SK-N-SH treated with all-trans-retinoic acid at 6 μM for 48 hours (cell line): ENCODE measurements around the gene ERFE.

Experiments used
- ATAC-seq: fragments of 200-7000 bp; cut with Tn5 transposase; 3 replicates; pipeline ENCODE4 v1.9.1; 2020; ENCODE audit warnings: mild to moderate bottlenecking, moderate library complexity
- BACH2 ChIP-seq: fragments of 250-450 bp; sonication (Bioruptor Pico); IDR thresholded peaks from 2 replicates; pipeline ENCODE4 v1.9.0; 2021; ENCODE audit warnings: mild to moderate bottlenecking, borderline replicate concordance
- CSDC2 ChIP-seq: fragments of 250-450 bp; sonication (Bioruptor Pico); IDR thresholded peaks from 2 replicates; pipeline ENCODE4 v1.5.0; 2020; ENCODE audit warnings: mild to moderate bottlenecking, moderate library complexity
- ESRRG ChIP-seq: fragments of 250-450 bp; sonication (Bioruptor Pico); IDR thresholded peaks from 2 replicates; pipeline ENCODE4 v1.6.1; 2021; ENCODE audit warnings: mild to moderate bottlenecking
- GLIS3 ChIP-seq: fragments of 250-450 bp; sonication (Bioruptor Pico); IDR thresholded peaks from 2 replicates; pipeline ENCODE4 v1.5.0; 2020; ENCODE audit warnings: mild to moderate bottlenecking, moderate library complexity
- ISL1 ChIP-seq: fragments of 250-450 bp; sonication (Bioruptor Pico); IDR thresholded peaks from 2 replicates; pipeline ENCODE4 v2.1.2; 2022; ENCODE audit warnings: mild to moderate bottlenecking, moderate library complexity
- OSR1 ChIP-seq: fragments of 250-450 bp; sonication (Bioruptor Pico); IDR thresholded peaks from 2 replicates; pipeline ENCODE4 v1.8.0; 2022; ENCODE audit warnings: moderate library complexity, mild to moderate bottlenecking, inconsistent platforms
- PPARA ChIP-seq: fragments of 250-450 bp; sonication (Bioruptor Pico); IDR thresholded peaks from 2 replicates; pipeline ENCODE4 v1.5.0; 2020; ENCODE audit warnings: mild to moderate bottlenecking, borderline replicate concordance
- RARB ChIP-seq: fragments of 250-450 bp; sonication (Bioruptor Pico); IDR thresholded peaks from 2 replicates; pipeline ENCODE4 v1.8.0; 2021; ENCODE audit warnings: mild to moderate bottlenecking, moderate library complexity
- SNAI2 ChIP-seq: fragments of 250-450 bp; sonication (Bioruptor Pico); IDR thresholded peaks from 2 replicates; pipeline ENCODE4 v1.5.0; 2020; ENCODE audit warnings: mild to moderate bottlenecking, moderate library complexity
- TCF4 ChIP-seq: fragments of 250-450 bp; sonication (Bioruptor Pico); IDR thresholded peaks from 2 replicates; pipeline ENCODE4 v1.8.0; 2021; ENCODE audit warnings: mild to moderate bottlenecking, moderate library complexity, borderline replicate concordance
- ZC3H10 ChIP-seq: fragments of 250-450 bp; sonication (Bioruptor Pico); IDR thresholded peaks from 2 replicates; pipeline ENCODE4 v1.5.1; 2021; ENCODE audit warnings: mild to moderate bottlenecking, moderate library complexity
- ZFP3 ChIP-seq: fragments of 250-450 bp; sonication (Bioruptor Pico); IDR thresholded peaks from 2 replicates; pipeline ENCODE4 v1.5.0; 2020; ENCODE audit warnings: mild to moderate bottlenecking, moderate library complexity
- ZFP30 ChIP-seq: fragments of 450-650 bp; formaldehyde crosslinking; IDR thresholded peaks from 2 replicates; pipeline ENCODE4 v1.5.0; 2022; ENCODE audit warnings: mild to moderate bottlenecking, moderate library complexity
- ZNF565 ChIP-seq: fragments of 450-650 bp; formaldehyde crosslinking; conservative IDR thresholded peaks from 2 replicates; pipeline ENCODE4 v1.5.0; 2020; ENCODE audit warnings: low read depth, mild to moderate bottlenecking, moderate library complexity
- ZNF70 ChIP-seq: fragments of 450-650 bp; formaldehyde crosslinking; IDR thresholded peaks from 2 replicates; pipeline ENCODE4 v1.5.0; 2020; ENCODE audit warnings: mild to moderate bottlenecking, moderate library complexity
- ZNF8 ChIP-seq: fragments of 450-650 bp; formaldehyde crosslinking; IDR thresholded peaks from 2 replicates; pipeline ENCODE4 v1.5.0; 2020; ENCODE audit warnings: mild to moderate bottlenecking, moderate library complexity
- TF ChIP-seq, protein P1 (sequence below): fragments of 250-450 bp; sonication (Bioruptor Pico); IDR thresholded peaks from 2 replicates; pipeline ENCODE4 v1.5.1; 2021; ENCODE audit warnings: mild to moderate bottlenecking, moderate library complexity
- TF ChIP-seq, protein P2 (sequence below): fragments of 250-450 bp; sonication (Bioruptor Pico); IDR thresholded peaks from 2 replicates; pipeline ENCODE4 v1.5.1; 2020; ENCODE audit warnings: low read depth, mild to moderate bottlenecking, moderate library complexity
- TF ChIP-seq, protein P3 (sequence below): fragments of 250-450 bp; sonication (Bioruptor Pico); IDR thresholded peaks from 2 replicates; pipeline ENCODE4 v1.5.0; 2020; ENCODE audit warnings: mild to moderate bottlenecking, moderate library complexity
- TF ChIP-seq, protein P4 (sequence below): fragments of 250-450 bp; sonication (Bioruptor Pico); IDR thresholded peaks from 2 replicates; pipeline ENCODE4 v1.8.0; 2021; ENCODE audit warnings: low read depth, mild to moderate bottlenecking, moderate library complexity, borderline replicate concordance
- TF ChIP-seq, protein P5 (sequence below): fragments of 250-450 bp; sonication (Bioruptor Pico); IDR thresholded peaks from 2 replicates; pipeline ENCODE4 v1.8.0; 2020; ENCODE audit warnings: mild to moderate bottlenecking, moderate library complexity, borderline replicate concordance

ERFE gene

DNA sequence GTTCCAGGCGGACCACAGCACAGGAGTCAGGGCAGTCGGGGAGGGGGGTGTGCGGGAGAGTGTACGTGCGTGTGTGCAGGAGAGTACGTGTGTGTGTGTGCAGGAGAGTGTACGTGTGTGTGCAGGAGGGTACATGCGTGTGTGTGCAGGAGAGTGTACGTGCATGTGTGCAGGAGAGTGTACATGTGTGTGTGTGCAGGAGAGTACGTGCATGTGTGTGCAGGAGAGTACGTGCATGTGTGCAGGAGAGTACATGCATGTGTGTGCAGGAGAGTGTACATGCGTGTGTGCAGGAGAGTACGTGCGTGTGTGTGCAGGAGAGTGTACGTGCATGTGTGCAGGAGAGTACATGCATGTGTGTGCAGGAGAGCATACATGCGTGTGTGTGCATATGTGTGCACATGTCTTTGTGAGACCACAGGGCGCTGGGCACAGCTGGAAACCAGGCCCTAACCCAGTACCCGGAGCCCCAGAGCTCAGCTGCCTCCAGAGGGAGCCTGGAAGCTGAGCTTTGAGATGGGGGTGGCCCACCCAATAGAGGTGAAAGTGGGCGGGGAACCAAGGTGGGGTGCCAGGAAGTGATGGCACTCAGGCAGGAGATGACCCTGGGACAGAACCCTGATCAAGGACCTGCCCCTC is 34.2 kb upstream of the ERFE start (continued):
- TF ChIP-seq, protein P1, sequence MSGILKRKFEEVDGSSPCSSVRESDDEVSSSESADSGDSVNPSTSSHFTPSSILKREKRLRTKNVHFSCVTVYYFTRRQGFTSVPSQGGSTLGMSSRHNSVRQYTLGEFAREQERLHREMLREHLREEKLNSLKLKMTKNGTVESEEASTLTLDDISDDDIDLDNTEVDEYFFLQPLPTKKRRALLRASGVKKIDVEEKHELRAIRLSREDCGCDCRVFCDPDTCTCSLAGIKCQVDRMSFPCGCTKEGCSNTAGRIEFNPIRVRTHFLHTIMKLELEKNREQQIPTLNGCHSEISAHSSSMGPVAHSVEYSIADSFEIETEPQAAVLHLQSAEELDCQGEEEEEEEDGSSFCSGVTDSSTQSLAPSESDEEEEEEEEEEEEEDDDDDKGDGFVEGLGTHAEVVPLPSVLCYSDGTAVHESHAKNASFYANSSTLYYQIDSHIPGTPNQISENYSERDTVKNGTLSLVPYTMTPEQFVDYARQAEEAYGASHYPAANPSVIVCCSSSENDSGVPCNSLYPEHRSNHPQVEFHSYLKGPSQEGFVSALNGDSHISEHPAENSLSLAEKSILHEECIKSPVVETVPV (CRISPR knock-in tag) = no peak
- no peak for TF ChIP-seq ZFP30 (CRISPR knock-in tag)
- TF ChIP-seq, protein P2, sequence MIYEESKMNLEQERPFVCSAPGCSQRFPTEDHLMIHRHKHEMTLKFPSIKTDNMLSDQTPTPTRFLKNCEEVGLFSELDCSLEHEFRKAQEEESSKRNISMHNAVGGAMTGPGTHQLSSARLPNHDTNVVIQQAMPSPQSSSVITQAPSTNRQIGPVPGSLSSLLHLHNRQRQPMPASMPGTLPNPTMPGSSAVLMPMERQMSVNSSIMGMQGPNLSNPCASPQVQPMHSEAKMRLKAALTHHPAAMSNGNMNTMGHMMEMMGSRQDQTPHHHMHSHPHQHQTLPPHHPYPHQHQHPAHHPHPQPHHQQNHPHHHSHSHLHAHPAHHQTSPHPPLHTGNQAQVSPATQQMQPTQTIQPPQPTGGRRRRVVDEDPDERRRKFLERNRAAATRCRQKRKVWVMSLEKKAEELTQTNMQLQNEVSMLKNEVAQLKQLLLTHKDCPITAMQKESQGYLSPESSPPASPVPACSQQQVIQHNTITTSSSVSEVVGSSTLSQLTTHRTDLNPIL (CRISPR knock-in tag) = no peak
- TF ChIP-seq, protein P3, sequence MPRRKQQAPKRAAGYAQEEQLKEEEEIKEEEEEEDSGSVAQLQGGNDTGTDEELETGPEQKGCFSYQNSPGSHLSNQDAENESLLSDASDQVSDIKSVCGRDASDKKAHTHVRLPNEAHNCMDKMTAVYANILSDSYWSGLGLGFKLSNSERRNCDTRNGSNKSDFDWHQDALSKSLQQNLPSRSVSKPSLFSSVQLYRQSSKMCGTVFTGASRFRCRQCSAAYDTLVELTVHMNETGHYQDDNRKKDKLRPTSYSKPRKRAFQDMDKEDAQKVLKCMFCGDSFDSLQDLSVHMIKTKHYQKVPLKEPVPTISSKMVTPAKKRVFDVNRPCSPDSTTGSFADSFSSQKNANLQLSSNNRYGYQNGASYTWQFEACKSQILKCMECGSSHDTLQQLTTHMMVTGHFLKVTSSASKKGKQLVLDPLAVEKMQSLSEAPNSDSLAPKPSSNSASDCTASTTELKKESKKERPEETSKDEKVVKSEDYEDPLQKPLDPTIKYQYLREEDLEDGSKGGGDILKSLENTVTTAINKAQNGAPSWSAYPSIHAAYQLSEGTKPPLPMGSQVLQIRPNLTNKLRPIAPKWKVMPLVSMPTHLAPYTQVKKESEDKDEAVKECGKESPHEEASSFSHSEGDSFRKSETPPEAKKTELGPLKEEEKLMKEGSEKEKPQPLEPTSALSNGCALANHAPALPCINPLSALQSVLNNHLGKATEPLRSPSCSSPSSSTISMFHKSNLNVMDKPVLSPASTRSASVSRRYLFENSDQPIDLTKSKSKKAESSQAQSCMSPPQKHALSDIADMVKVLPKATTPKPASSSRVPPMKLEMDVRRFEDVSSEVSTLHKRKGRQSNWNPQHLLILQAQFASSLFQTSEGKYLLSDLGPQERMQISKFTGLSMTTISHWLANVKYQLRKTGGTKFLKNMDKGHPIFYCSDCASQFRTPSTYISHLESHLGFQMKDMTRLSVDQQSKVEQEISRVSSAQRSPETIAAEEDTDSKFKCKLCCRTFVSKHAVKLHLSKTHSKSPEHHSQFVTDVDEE (CRISPR knock-in tag) = no peak
- no peak for TF ChIP-seq ISL1 (CRISPR knock-in tag)
- TF ChIP-seq CSDC2 = no peak
- TF ChIP-seq ZNF70 (CRISPR knock-in tag) = no peak
- TF ChIP-seq GLIS3 = no peak
- no peak for TF ChIP-seq SNAI2 (CRISPR knock-in tag)

DNA sequence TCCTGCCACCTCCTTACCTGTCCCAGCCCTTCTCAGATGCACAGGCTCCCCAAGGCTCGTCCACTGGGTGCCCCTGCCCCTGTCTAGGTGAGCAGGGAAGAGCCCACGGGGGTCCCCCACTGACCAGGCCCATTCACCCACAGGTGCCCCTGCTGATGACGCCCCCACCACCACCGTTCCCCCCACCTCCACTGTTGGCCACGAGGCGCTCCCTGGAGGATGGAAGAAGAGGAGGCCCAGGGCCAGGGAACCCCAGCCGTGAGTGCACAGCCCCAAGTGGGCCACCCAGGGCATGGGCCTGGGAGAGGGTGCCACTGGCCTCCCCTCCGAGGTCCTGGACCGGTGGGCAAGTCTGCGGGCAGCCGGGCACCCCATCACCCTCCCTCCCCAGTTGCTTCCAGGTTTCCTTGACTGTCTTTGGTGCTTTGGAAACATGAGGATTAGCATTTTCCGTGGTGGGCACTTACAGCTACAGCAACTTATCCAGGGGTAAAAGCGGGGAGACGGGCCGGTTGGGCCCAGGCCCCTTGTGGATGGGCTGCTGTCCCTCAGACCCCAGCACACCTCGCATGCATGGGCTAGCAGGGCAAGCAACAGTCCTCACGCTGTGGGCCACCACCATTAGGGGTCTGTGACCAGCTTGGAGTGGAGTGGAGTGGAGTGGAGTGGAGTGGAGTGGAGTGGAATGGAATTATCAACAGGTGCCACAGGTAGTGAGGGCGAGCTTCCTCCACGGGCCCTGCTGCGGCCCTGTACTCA is 33.5 kb upstream of the ERFE start:
- no peak for ATAC-seq
- TF ChIP-seq CSDC2 (no peak), PPARA (no peak)

DNA sequence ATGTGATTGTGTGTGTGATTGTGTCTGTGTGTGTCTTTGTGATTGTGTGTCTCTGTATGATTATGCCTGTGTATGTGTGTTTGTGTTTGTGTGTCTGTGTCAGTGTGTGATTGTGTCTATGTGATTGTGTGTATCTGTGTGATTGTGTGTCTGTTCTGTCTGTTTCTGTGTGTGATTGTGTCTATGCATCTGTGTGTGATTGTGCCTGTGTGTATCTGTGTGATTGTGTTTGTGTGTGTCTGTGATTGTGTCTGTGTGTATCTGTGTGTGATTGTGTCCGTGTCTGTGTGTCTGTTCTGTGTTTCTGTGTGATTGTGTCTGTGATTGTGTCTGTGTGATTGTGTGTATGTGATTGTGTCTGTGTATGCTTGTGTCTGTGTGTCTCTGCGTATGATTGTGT is 32.4 kb upstream of the ERFE start:
- no peak for ATAC-seq
- TF ChIP-seq, protein P3 (CRISPR knock-in tag) = no peak
- TF ChIP-seq, protein P4, sequence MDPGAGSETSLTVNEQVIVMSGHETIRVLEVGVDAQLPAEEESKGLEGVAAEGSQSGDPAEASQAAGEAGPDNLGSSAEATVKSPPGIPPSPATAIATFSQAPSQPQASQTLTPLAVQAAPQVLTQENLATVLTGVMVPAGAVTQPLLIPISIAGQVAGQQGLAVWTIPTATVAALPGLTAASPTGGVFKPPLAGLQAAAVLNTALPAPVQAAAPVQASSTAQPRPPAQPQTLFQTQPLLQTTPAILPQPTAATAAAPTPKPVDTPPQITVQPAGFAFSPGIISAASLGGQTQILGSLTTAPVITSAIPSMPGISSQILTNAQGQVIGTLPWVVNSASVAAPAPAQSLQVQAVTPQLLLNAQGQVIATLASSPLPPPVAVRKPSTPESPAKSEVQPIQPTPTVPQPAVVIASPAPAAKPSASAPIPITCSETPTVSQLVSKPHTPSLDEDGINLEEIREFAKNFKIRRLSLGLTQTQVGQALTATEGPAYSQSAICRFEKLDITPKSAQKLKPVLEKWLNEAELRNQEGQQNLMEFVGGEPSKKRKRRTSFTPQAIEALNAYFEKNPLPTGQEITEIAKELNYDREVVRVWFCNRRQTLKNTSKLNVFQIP = no peak
- TF ChIP-seq RARB (CRISPR knock-in tag) (no peak), ZNF8 (no peak), TCF4 (CRISPR knock-in tag) (no peak), BACH2 (no peak), GLIS3 (no peak), PPARA (no peak), ZFP30 (CRISPR knock-in tag) (no peak), SNAI2 (CRISPR knock-in tag) (no peak), ZFP3 (CRISPR knock-in tag) (no peak), OSR1 (CRISPR knock-in tag) (no peak), ZNF565 (CRISPR knock-in tag) (no peak), ZC3H10 (CRISPR knock-in tag) (no peak), ESRRG (no peak), ZNF70 (CRISPR knock-in tag) (no peak)
- TF ChIP-seq, protein P5, sequence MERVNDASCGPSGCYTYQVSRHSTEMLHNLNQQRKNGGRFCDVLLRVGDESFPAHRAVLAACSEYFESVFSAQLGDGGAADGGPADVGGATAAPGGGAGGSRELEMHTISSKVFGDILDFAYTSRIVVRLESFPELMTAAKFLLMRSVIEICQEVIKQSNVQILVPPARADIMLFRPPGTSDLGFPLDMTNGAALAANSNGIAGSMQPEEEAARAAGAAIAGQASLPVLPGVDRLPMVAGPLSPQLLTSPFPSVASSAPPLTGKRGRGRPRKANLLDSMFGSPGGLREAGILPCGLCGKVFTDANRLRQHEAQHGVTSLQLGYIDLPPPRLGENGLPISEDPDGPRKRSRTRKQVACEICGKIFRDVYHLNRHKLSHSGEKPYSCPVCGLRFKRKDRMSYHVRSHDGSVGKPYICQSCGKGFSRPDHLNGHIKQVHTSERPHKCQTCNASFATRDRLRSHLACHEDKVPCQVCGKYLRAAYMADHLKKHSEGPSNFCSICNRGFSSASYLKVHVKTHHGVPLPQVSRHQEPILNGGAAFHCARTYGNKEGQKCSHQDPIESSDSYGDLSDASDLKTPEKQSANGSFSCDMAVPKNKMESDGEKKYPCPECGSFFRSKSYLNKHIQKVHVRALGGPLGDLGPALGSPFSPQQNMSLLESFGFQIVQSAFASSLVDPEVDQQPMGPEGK (CRISPR knock-in tag) = no peak
- TF ChIP-seq, protein P1 (CRISPR knock-in tag) = no peak
- TF ChIP-seq, all 23 proteins: peak for 0
